ENCODE measurements around the gene SAMD4A. TPM values are rescaled to one million over a fixed set of nuclear protein-coding genes. Genes with fewer than 3 reads are reported as not detected.

Gene SAMD4A
- total RNA-seq, 1 experiment from 2014 or later, result 77.2 TPM

- Histone ChIP-seq H3K4me3 (ENCODE audit: low read length) (peak overlapping the region; percentile 0; the same call in 1 of the 2 replicates), H3K4me2 (ENCODE audit: low read depth, low read length, poor library complexity, severe bottlenecking) (peak overlapping the region; percentile 43), H3K27me3 (ENCODE audit: low read length) (no peaks in the 10 kb centered on the region), H3K79me2 (ENCODE audit: low read length) (peaks cover 100% of the 10 kb centered on the region), H3K9me2 (replicated peaks; ENCODE audit: insufficient read depth, low read length) (no peaks in the 10 kb centered on the region), H3K27ac (ENCODE audit: low read length) (peak overlapping the region; percentile 50), H3K9me3 (ENCODE audit: low read length) (no peaks in the 10 kb centered on the region), H4K20me1 (ENCODE audit: insufficient read depth, low read depth, low read length) (peaks cover 22% of the 10 kb centered on the region), H3K4me1 (ENCODE audit: low read length) (peaks cover 79% of the 10 kb centered on the region), H3K9ac (ENCODE audit: low read length) (peak overlapping the region; percentile 7; the same call in 1 of the 2 replicates), H3K36me3 (ENCODE audit: insufficient read depth, low read length) (peaks cover 10% of the 10 kb centered on the region; the same call in 1 of the 2 replicates), H2AFZ (ENCODE audit: low read length) (no peak overlapping the region)
- no peak for DNase-seq
These were observed 76.8 kb downstream of the SAMD4A start for GRCh38 chr14:54643696-54644176.

- peaks cover 22% of the 10 kb centered on the region for H4K20me1 ChIP-seq (ENCODE audit: insufficient read depth, low read depth, low read length)
- no peak overlapping the region for H2AFZ ChIP-seq (ENCODE audit: low read length)
- H3K4me3 ChIP-seq (ENCODE audit: low read length), result no peak overlapping the region
- no peak overlapping the region for H3K4me2 ChIP-seq (ENCODE audit: low read depth, low read length, poor library complexity, severe bottlenecking)
- peaks cover 100% of the 10 kb centered on the region for H3K79me2 ChIP-seq (ENCODE audit: low read length)
- no peak overlapping the region for H3K9ac ChIP-seq (ENCODE audit: low read length)
- H3K9me2 ChIP-seq (replicated peaks; ENCODE audit: insufficient read depth, low read length), result no peaks in the 10 kb centered on the region
- DNase-seq, result no peak
- peaks cover 16% of the 10 kb centered on the region; the same call in 1 of the 2 replicates for H3K36me3 ChIP-seq (ENCODE audit: insufficient read depth, low read length)
- H3K4me1 ChIP-seq (ENCODE audit: low read length), result peaks cover 60% of the 10 kb centered on the region
- H3K27me3 ChIP-seq (ENCODE audit: low read length), result no peaks in the 10 kb centered on the region
- H3K27ac ChIP-seq (ENCODE audit: low read length), result no peak overlapping the region
- H3K9me3 ChIP-seq (ENCODE audit: low read length), result no peaks in the 10 kb centered on the region
These were observed 78.7 kb downstream of the SAMD4A start for GRCh38 chr14:54645639-54646038.

DNA sequence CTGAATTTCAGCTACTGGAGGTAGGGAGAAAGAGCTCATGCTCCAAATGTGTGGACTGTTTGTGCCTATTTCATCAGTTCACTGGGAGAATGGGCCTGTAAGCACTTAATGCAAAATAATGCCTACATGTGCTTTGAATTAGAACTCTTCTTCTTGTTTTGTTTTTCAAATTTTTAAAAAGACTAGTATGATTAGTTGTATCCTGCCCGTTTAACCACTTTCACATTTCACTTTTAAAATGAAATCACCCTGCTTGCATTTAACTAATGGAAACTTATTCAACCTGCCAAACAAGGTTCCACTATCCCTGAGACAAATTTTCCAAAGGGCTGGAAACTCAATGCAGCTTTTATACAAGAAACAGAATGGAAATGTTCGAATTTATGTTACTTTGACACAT is 79.7 kb downstream of the SAMD4A start:
- no peaks in the 10 kb centered on the region for H3K27me3 ChIP-seq (ENCODE audit: low read length)
- H3K36me3 ChIP-seq (ENCODE audit: insufficient read depth, low read length), result peaks cover 20% of the 10 kb centered on the region; the same call in 1 of the 2 replicates
- H2AFZ ChIP-seq (ENCODE audit: low read length), result no peak overlapping the region
- peak overlapping the region; percentile 37 for H3K27ac ChIP-seq (ENCODE audit: low read length)
- peaks cover 50% of the 10 kb centered on the region for H3K4me1 ChIP-seq (ENCODE audit: low read length)
- no peaks in the 10 kb centered on the region for H3K9me3 ChIP-seq (ENCODE audit: low read length)
- H3K4me3 ChIP-seq (ENCODE audit: low read length), result no peak overlapping the region
- peaks cover 100% of the 10 kb centered on the region for H3K79me2 ChIP-seq (ENCODE audit: low read length)
- no peaks in the 10 kb centered on the region for H3K9me2 ChIP-seq (replicated peaks; ENCODE audit: insufficient read depth, low read length)
- peaks cover 15% of the 10 kb centered on the region for H4K20me1 ChIP-seq (ENCODE audit: insufficient read depth, low read depth, low read length)
- H3K9ac ChIP-seq (ENCODE audit: low read length), result no peak overlapping the region
- no peak overlapping the region for H3K4me2 ChIP-seq (ENCODE audit: low read depth, low read length, poor library complexity, severe bottlenecking)
- DNase-seq, result no peak

- no peak for DNase-seq
- Histone ChIP-seq H3K4me3 (ENCODE audit: low read length) (no peak overlapping the region), H2AFZ (ENCODE audit: low read length) (no peak overlapping the region), H3K27me3 (ENCODE audit: low read length) (no peaks in the 10 kb centered on the region), H3K9me3 (ENCODE audit: low read length) (no peaks in the 10 kb centered on the region), H3K4me2 (ENCODE audit: low read depth, low read length, poor library complexity, severe bottlenecking) (no peak overlapping the region), H3K79me2 (ENCODE audit: low read length) (peaks cover 100% of the 10 kb centered on the region), H4K20me1 (ENCODE audit: insufficient read depth, low read depth, low read length) (peaks cover 10% of the 10 kb centered on the region), H3K36me3 (ENCODE audit: insufficient read depth, low read length) (peaks cover 27% of the 10 kb centered on the region; the same call in 1 of the 2 replicates), H3K4me1 (ENCODE audit: low read length) (peaks cover 43% of the 10 kb centered on the region), H3K27ac (ENCODE audit: low read length) (no peak overlapping the region), H3K9ac (ENCODE audit: low read length) (no peak overlapping the region), H3K9me2 (replicated peaks; ENCODE audit: insufficient read depth, low read length) (no peaks in the 10 kb centered on the region)
These were observed 80.5 kb downstream of the SAMD4A start for GRCh38 chr14:54647378-54647777.

GRCh38 chr14:54649056-54649455 is 82.1 kb downstream of the SAMD4A start:
- Histone ChIP-seq H3K9me3 (ENCODE audit: low read length) (no peaks in the 10 kb centered on the region), H3K79me2 (ENCODE audit: low read length) (peaks cover 98% of the 10 kb centered on the region), H3K36me3 (ENCODE audit: insufficient read depth, low read length) (peaks cover 27% of the 10 kb centered on the region; the same call in 1 of the 2 replicates), H3K4me2 (ENCODE audit: low read depth, low read length, poor library complexity, severe bottlenecking) (no peak overlapping the region), H4K20me1 (ENCODE audit: insufficient read depth, low read depth, low read length) (peaks cover 4% of the 10 kb centered on the region; the same call in 1 of the 2 replicates), H3K4me3 (ENCODE audit: low read length) (no peak overlapping the region), H3K27ac (ENCODE audit: low read length) (no peak overlapping the region), H3K4me1 (ENCODE audit: low read length) (peaks cover 26% of the 10 kb centered on the region), H3K9ac (ENCODE audit: low read length) (no peak overlapping the region), H3K9me2 (replicated peaks; ENCODE audit: insufficient read depth, low read length) (no peaks in the 10 kb centered on the region), H3K27me3 (ENCODE audit: low read length) (no peaks in the 10 kb centered on the region), H2AFZ (ENCODE audit: low read length) (no peak overlapping the region)
- DNase-seq, result no peak

GRCh38 chr14:54650331-54650958 is 83.5 kb downstream of the SAMD4A start:
- Histone ChIP-seq H3K9me2 (replicated peaks; ENCODE audit: insufficient read depth, low read length) (no peaks in the 10 kb centered on the region), H3K27me3 (ENCODE audit: low read length) (no peaks in the 10 kb centered on the region), H3K9ac (ENCODE audit: low read length) (no peak overlapping the region), H3K36me3 (ENCODE audit: insufficient read depth, low read length) (peaks cover 22% of the 10 kb centered on the region; the same call in 1 of the 2 replicates), H3K79me2 (ENCODE audit: low read length) (peaks cover 98% of the 10 kb centered on the region), H3K4me3 (ENCODE audit: low read length) (no peak overlapping the region), H4K20me1 (ENCODE audit: insufficient read depth, low read depth, low read length) (peaks cover 4% of the 10 kb centered on the region; the same call in 1 of the 2 replicates), H2AFZ (ENCODE audit: low read length) (no peak overlapping the region), H3K9me3 (ENCODE audit: low read length) (no peaks in the 10 kb centered on the region), H3K4me2 (ENCODE audit: low read depth, low read length, poor library complexity, severe bottlenecking) (no peak overlapping the region), H3K4me1 (ENCODE audit: low read length) (peaks cover 13% of the 10 kb centered on the region), H3K27ac (ENCODE audit: low read length) (no peak overlapping the region)
- DNase-seq, result no peak

DNA sequence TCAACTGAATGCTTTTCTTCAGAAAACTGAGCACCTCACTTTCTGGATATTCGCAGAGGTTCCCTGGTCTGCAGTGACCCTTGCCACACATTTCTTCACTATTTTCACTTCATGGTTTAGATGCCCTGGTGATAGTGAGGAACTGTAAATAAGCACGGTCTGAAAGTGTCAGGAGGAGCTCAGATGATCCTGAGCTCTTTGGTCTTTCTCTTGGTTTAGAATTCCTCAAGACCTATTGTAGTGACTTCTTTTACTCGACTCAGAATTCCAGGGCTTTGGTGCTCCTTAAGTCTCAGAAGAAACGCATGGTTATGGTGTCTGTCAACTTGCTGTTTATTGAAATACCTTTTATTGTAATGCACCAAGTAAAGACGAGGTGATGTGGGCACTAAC is 84.0 kb downstream of the SAMD4A start:
- H2AFZ ChIP-seq (ENCODE audit: low read length), result no peak overlapping the region
- DNase-seq, result no peak
- no peaks in the 10 kb centered on the region for H3K27me3 ChIP-seq (ENCODE audit: low read length)
- no peaks in the 10 kb centered on the region for H3K9me3 ChIP-seq (ENCODE audit: low read length)
- no peak overlapping the region for H3K4me3 ChIP-seq (ENCODE audit: low read length)
- H3K36me3 ChIP-seq (ENCODE audit: insufficient read depth, low read length), result peaks cover 19% of the 10 kb centered on the region; the same call in 1 of the 2 replicates
- H4K20me1 ChIP-seq (ENCODE audit: insufficient read depth, low read depth, low read length), result peaks cover 4% of the 10 kb centered on the region; the same call in 1 of the 2 replicates
- peaks cover 97% of the 10 kb centered on the region for H3K79me2 ChIP-seq (ENCODE audit: low read length)
- H3K27ac ChIP-seq (ENCODE audit: low read length), result no peak overlapping the region
- H3K9me2 ChIP-seq (replicated peaks; ENCODE audit: insufficient read depth, low read length), result no peaks in the 10 kb centered on the region
- no peak overlapping the region for H3K4me2 ChIP-seq (ENCODE audit: low read depth, low read length, poor library complexity, severe bottlenecking)
- H3K4me1 ChIP-seq (ENCODE audit: low read length), result peaks cover 8% of the 10 kb centered on the region
- no peak overlapping the region for H3K9ac ChIP-seq (ENCODE audit: low read length)

DNA sequence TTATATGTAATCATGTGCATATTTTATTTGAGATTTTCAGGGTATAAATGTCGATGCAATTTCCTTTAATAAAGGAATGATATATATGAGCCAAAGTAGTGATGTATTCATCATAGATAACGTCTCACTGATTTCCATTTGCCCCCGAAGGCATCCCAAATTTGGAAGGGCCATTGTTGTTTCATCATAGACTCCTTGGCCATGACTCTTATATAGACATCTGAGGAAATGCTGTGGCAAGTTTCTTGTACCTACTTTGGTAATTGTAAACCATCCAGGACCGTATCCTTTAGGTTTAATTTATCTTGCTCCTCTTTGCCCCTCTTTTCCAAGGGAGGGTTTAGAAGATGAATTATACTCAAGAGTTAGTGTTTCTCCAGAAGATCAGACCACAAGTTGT is 84.7 kb downstream of the SAMD4A start:
- no peak overlapping the region for H3K27ac ChIP-seq (ENCODE audit: low read length)
- peaks cover 1% of the 10 kb centered on the region for H3K4me1 ChIP-seq (ENCODE audit: low read length)
- H3K4me2 ChIP-seq (ENCODE audit: low read depth, low read length, poor library complexity, severe bottlenecking), result no peak overlapping the region
- DNase-seq, result no peak
- no peak overlapping the region for H2AFZ ChIP-seq (ENCODE audit: low read length)
- no peak overlapping the region for H3K9ac ChIP-seq (ENCODE audit: low read length)
- H3K4me3 ChIP-seq (ENCODE audit: low read length), result no peak overlapping the region
- no peaks in the 10 kb centered on the region for H3K27me3 ChIP-seq (ENCODE audit: low read length)
- peaks cover 97% of the 10 kb centered on the region for H3K79me2 ChIP-seq (ENCODE audit: low read length)
- H4K20me1 ChIP-seq (ENCODE audit: insufficient read depth, low read depth, low read length), result no peaks in the 10 kb centered on the region; the same call in 1 of the 2 replicates
- no peaks in the 10 kb centered on the region for H3K9me2 ChIP-seq (replicated peaks; ENCODE audit: insufficient read depth, low read length)
- H3K36me3 ChIP-seq (ENCODE audit: insufficient read depth, low read length), result peaks cover 17% of the 10 kb centered on the region; the same call in 1 of the 2 replicates
- H3K9me3 ChIP-seq (ENCODE audit: low read length), result no peaks in the 10 kb centered on the region

Data from Karpas-422 (cell line).